ENCODE results near the gene LAPTM5.

Gene LAPTM5, protein sequence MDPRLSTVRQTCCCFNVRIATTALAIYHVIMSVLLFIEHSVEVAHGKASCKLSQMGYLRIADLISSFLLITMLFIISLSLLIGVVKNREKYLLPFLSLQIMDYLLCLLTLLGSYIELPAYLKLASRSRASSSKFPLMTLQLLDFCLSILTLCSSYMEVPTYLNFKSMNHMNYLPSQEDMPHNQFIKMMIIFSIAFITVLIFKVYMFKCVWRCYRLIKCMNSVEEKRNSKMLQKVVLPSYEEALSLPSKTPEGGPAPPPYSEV

DNA sequence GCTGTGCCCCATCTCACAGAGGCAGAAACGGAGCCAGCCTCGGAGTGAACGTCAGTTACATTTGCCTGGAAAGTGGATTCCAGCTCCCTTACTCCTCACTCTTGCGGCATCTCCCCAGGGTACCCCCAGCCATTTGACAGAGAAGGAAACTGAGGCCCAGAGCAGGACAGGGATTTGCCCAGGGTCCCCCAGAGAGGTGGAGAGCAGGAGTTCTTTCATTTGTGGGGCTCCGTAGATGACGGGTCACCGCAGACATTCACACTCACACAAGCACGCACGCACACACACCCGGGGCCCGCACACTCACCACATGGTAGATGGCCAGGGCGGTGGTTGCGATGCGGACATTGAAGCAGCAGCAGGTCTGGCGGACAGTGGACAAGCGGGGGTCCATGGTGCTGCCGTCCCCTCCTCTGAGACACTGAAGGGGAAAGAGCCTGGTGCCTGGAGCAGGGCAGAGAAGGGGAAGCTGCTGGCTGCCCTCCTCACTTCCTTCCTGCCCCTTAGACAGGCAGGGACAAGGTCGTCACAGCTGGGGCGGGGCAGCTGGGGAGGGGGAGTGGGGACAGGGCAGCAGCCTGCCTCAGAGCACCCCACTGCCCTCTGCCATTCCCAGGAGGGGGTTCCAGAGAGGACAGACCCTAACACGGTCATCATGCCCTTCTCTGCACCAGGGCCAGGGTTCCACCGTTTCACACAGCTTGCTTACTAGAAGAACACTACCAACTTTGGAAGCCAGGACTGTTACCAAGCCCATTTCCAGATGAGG is at the start of gene LAPTM5:
LAPTM5 (minus strand) TSS at position 423 of the 769 bp plus-strand sequence; CDS start at position 394, 29 bp downstream.
- FAIRE-seq (no peak), DNase-seq (ENCODE audit: insufficient read length, low spot score) (no peak)
- TF ChIP-seq POLR2A (IDR thresholded peaks at IDR 0.05; ENCODE audit: low read depth, low read length): no peak

DNA sequence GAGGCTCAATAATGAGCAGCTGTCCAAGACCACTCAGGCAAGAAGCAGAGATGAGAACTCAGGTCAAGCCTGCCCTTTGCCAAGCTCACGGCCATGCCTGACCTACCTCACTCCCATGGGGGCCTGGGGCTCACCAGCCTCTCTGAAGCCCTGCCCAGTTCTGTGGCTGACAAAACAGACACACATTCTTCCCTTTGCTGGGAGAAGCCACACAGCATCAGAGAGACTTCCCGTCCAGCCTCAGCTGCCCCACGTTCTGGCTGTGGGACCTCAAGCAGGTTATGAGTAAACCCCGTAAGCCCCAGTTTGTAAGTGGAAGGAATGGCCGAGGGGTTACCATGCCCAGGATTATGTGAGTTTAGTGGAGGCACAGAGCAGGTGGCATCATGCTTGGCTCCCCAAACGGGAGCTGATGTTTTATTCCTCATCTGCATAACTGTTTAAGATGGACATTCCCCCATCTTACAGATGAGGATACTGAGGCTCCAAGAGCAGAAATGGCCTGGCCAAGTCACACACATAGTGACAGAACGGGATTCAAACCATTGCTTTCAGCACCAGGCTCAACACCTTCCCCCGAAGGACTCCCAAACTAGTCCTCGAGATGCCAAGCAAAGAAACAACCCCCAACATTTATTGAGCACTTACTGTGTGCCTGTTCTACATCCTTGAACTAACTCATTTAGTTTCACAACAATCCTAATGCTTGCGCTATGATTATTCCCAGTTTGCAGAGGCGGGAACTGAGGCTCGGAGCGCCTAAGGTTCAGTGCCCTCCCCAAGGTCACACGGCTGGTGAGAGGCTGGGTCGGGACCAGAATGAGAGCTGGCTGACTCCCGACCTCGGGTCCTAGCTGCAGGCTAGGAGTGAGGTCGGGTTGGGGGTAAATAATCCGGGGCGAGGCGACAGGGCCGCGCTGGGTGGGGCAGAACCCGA is 49.1 kb upstream of the LAPTM5 start:
- DNase-seq (ENCODE audit: insufficient read length, low spot score): no peak
- FAIRE-seq: no peak
- no peak for TF ChIP-seq POLR2A (IDR thresholded peaks at IDR 0.05; ENCODE audit: low read depth, low read length)

DNA sequence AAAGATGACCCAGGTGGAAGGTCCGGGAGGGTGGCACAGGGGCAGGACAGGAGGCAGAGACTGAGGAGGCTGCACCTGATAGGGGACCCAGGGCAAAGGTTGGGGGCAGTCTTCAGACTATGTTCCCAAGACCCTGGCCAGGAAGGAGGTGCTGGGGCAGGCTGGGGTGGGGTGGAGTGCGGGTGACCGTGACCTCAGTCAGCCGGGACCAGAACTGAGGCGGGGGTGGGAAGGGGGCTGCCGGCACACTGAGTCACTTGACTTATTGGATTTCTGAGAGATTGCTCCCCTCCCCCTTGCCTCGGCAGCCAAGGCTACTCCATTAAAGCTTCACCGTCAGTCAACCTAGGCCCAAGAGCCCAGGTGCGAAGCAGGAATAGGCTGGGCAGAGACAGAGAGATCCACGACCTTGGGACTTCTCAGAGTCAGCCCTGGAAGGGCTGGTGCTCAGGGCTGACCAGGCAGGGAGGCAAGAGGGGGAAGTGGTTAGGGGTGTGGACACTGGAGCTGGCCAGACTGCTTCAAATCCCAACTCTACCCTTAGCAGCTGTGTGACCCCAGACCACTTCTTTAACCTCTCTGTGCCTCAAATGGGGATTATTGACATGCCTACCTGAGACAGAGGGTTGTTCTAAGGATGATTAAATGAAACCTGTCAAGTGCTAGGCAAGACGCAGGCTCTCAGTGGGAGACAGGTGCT is 47.9 kb upstream of the LAPTM5 start:
- TF ChIP-seq POLR2A (IDR thresholded peaks at IDR 0.05; ENCODE audit: low read depth, low read length): no peak
- DNase-seq (ENCODE audit: insufficient read length, low spot score): no peak
- FAIRE-seq: no peak

DNA sequence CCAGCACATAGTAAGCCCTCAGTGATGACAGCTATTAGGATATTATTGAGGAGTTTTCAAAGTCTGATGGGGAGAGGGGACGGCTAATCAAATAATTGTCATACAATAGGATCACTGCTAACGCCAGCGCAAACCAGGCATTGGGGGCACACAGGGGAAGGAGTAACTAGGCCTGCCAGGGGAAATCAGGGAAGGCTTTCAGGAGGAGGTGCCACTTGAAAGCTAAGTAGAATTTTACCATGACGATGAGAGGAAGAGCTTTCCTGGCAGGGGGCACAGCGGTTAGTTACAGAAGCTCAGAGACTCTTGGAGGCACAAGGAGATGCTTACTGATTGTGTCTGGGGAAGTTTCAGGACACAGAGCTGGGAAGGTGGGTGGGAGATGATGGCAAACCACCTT is 47.2 kb upstream of the LAPTM5 start:
- no peak for TF ChIP-seq POLR2A (IDR thresholded peaks at IDR 0.05; ENCODE audit: low read depth, low read length)
- FAIRE-seq: no peak
- DNase-seq (ENCODE audit: insufficient read length, low spot score): no peak

DNA sequence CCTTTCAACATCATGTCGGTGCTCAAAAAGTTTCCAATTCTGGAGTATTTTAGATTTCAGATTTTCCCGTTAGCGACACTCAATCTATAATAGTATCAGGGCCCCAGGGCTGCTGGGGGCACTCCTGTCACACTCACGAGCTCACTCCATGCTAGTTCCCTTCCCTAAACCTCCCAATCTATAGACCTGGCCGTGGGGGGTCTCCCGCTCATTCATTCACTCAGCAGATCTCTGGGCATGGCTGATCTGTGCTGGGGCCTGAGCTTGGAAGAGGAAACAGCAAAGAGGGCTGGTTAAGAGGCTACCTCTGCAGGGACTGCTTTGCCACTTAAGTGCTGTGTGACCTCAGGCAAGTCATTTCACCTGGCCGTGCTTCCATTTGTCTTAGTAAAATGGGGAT is 46.8 kb upstream of the LAPTM5 start:
- no peak for TF ChIP-seq POLR2A (IDR thresholded peaks at IDR 0.05; ENCODE audit: low read depth, low read length)
- no peak for FAIRE-seq

DNA sequence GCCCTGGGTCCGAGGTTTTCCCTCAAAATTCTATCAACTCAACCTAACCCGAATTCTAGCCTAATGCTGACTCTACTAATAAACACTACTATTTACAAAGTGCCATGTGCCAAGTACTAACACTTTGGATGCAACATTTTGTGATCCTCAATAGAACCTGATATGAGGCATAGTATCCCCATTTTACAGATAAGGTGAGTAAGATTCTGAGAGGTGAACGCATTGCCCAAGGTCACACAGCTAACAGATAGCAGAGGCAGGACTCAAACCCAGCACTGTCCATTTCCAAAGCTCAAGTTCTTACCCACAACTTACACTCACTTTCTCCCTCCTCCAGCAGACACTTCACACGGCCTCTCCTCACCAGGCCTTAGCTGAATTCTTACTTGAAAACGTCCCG is 46.0 kb upstream of the LAPTM5 start:
- FAIRE-seq: no peak
- TF ChIP-seq POLR2A (IDR thresholded peaks at IDR 0.05; ENCODE audit: low read depth, low read length): no peak
- no peak for DNase-seq (ENCODE audit: insufficient read length, low spot score)

More for the DNA sequence above, 46.8 kb upstream of the LAPTM5 start:
- DNase-seq (ENCODE audit: insufficient read length, low spot score): no peak

DNA sequence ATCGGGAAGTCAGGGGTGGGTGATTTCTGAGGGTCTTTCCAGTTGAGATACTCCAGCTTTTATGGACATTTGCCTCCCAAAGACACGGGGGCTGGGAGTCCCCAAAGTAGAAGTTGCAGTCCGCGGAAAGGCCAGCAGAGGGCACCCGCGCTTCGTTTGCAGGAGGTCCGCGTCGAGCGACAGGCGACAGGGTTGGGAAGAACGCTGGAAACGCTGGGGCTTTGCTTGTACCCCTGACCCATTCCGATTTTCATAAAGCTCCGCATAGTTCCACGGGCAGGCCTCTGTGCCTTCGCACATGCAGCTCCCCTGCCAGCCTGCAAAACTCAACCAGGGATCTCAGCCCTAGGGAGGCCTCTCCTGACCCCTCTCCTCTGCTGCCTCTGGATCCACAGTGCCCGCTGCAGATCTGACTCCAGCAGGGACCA is 44.2 kb upstream of the LAPTM5 start:
- TF ChIP-seq POLR2A (IDR thresholded peaks at IDR 0.05; ENCODE audit: low read depth, low read length): no peak
- no peak for FAIRE-seq
- peak; percentile 60 for DNase-seq (ENCODE audit: insufficient read length, low spot score)

DNA sequence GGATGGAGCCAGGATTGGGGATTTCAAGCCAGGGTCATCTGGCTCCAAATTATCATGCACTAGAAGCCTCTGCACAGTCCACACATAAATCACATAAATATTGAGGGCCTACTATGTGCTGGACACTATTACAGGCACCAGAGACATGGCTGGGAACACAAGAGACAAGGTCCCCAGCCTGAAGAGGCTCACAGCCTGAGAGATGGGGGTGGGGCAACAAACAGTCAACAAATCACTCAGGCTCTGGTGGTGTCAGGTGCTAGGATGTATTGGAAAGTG is 41.6 kb upstream of the LAPTM5 start:
- no peak for FAIRE-seq
- TF ChIP-seq POLR2A (IDR thresholded peaks at IDR 0.05; ENCODE audit: low read depth, low read length): no peak
- DNase-seq (ENCODE audit: insufficient read length, low spot score): no peak

DNA sequence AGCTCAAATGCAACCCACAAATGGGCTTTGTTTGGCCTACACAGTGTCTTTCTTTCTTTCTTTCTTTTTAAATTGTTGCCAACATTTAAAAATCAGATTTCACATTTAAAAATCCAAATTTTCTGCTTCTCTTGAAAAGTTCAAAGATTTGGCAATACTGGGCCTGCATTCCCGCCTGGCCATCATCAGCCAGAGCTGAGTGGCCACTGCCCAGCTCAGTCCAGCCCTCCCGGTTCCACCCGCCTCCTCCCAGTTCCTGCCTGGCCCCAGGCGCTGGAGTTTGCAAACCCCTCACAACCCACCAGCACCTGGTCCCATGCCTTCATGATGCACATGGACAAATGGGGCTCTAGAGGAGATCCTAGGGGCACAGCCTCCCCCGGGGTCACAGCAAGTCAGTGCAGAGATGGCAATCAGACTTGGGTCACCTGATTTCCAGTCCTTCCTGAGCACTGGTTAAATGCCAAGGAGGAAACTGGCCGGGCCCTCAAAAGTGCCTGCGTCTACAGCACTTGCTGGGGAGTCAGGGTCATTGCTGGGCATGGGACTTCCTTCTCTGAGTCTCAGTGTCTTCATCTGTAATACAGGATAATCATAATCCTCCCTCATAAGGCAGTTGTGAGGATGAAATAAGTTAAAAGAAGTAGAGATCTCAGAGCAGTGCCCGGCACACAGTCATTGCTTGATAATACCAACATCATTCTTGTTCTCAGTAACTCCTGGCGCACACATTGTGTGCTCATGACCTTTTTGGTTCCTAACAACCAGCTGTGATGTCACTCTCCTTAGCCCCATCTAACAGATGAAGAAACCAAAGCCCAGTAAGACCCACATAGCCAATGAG is 41.0 kb upstream of the LAPTM5 start:
- no peak for TF ChIP-seq POLR2A (IDR thresholded peaks at IDR 0.05; ENCODE audit: low read depth, low read length)
- no peak for DNase-seq (ENCODE audit: insufficient read length, low spot score)
- FAIRE-seq: no peak

DNA sequence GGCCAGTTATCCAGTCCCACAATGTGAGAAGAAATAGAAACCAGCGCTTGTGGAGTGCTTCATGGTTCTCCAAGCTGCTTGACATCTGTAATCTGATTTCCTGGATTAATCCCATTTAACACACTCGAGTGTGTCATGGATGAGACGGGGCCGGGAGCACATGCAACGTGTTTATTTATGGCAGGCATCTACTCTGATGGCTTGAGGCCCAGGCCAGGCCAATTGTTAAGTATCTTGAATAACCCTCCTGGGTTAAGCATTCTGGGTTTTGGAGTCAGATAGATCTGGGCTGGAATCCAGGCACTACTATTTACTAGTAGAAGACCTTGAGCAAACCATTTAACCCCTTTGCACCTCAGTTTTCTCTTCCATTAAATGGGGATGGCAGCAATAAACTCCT is 37.5 kb upstream of the LAPTM5 start:
- no peak for FAIRE-seq
- TF ChIP-seq POLR2A (IDR thresholded peaks at IDR 0.05; ENCODE audit: low read depth, low read length): no peak
- no peak for DNase-seq (ENCODE audit: insufficient read length, low spot score)

DNA sequence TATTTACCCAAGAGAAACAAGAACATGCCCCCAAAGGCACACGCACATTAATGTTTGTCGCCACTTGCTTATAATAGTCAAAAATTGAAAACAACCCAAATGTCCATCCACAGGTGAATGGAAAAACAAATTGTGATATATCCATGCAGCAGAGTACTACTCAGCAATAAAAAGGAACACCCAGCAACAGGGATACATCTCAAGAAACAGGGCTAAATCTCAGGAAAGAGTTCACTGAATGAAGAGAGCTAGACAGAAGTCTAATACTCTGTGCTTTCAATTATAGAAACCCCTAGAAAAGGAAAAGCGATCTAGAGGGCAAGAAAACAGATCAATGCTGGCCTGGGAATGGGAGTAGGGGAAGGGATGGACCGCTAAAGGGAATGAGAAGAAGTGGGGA is 36.7 kb upstream of the LAPTM5 start:
- DNase-seq (ENCODE audit: insufficient read length, low spot score) (no peak), FAIRE-seq (no peak)
- no peak for TF ChIP-seq POLR2A (IDR thresholded peaks at IDR 0.05; ENCODE audit: low read depth, low read length)

DNA sequence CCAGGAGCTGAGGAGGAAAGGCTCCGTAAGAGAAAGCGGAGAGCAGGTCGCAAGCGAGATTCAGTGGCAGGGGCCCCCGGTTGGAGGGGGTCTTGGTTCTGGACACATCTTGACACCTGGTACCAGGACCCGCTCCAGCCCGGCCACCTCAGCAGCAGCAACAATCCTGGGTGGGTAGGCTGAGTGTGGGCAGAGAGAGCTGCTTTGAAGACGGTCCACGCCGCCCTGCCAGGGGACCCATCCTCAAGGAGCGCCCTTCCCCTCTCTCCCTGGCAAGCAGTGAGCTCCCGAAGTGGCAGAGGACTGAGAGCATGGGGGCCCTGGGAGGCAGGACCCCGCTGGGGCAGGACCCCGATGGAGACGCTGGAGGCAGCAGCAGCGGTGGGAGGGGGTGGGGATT is 35.6 kb upstream of the LAPTM5 start:
- FAIRE-seq (no peak), DNase-seq (ENCODE audit: insufficient read length, low spot score) (no peak)
- TF ChIP-seq POLR2A (IDR thresholded peaks at IDR 0.05; ENCODE audit: low read depth, low read length): no peak

DNA sequence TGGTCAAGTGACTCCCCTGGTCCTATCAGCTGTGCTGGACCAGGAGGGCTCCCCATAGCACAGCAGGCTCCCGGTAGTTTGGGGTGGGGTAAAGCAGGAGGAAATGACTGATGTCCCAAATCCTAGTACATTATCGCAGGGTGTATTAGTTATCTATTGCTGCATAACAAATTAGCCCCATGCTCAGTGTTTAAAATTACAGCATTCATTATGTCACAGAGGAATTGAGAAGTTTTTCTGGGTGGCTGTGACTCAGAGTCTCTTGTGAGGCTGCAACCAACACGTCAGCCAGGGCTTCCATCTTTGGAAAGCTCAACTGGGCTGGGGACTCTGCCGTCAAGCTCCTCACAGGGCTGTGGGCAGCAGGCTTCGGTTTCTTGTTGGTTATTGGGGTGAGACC is 34.3 kb upstream of the LAPTM5 start:
- no peak for TF ChIP-seq POLR2A (IDR thresholded peaks at IDR 0.05; ENCODE audit: low read depth, low read length)
- no peak for FAIRE-seq

More for the DNA sequence above, 34.3 kb upstream of the LAPTM5 start:
- no peak for DNase-seq (ENCODE audit: insufficient read length, low spot score)

All from H54 (cell line).